IPS-18c (cell line): ENCODE data around the gene CIDEC.
A peak's percentile ranks its signal among the peaks of the same experiment; 100 is the strongest.

Source experiments
- H3K4me3 ChIP-seq: 2 replicates; pipeline ENCODE4 v1.7.0; 2013; ENCODE audit warnings: low read depth, mild to moderate bottlenecking, low read length, moderate library complexity; ENCODE audit not compliant: insufficient read depth
- H3K9me3 ChIP-seq: one replicate; pipeline ENCODE4 v1.6.1; 2013; ENCODE audit warnings: mild to moderate bottlenecking, low read length, moderate library complexity; ENCODE audit not compliant: control insufficient read depth, insufficient read depth

The CIDEC gene

GRCh38 chr3:9879830-9880549 lies at the start of gene CIDEC:
Gene CIDEC (minus strand): TSS chr3:9880253. CDS start chr3:9878486, 1,767 bp downstream.
- no peak within 1 kb of the TSS for H3K4me3 ChIP-seq

GRCh38 chr3:9928158-9928557 lies 48.1 kb upstream of the CIDEC start:
- H3K9me3 ChIP-seq: no peaks in the 10 kb centered on the region
- no peak overlapping the region for H3K4me3 ChIP-seq

More at GRCh38 chr3:9879830-9880549, at the start of gene CIDEC:
- H3K9me3 ChIP-seq: peaks cover 2% of the 10 kb centered on the region

- Histone ChIP-seq H3K4me3 (no peak overlapping the region), H3K9me3 (no peaks in the 10 kb centered on the region)
Observed at GRCh38 chr3:9918261-9919038, 38.4 kb upstream of the CIDEC start.

- Histone ChIP-seq H3K4me3 (no peak overlapping the region), H3K9me3 (no peaks in the 10 kb centered on the region)
Observed at GRCh38 chr3:9917820-9918219, 37.8 kb upstream of the CIDEC start.

- Histone ChIP-seq H3K4me3 (peak within 1 kb of the TSS; percentile 70), H3K9me3 (no peaks in the 10 kb centered on the region)
Observed at GRCh38 chr3:9916734-9917680, 37.0 kb upstream of the CIDEC start, which contains the start of gene IL17RC. Gene IL17RC (plus strand): TSS chr3:9917098. CDS start chr3:9917316, 218 bp downstream.

GRCh38 chr3:9916346-9916733 lies 36.3 kb upstream of the CIDEC start:
- Histone ChIP-seq H3K4me3 (peak overlapping the region; percentile 36), H3K9me3 (no peaks in the 10 kb centered on the region)

- no peaks in the 10 kb centered on the region for H3K9me3 ChIP-seq
- H3K4me3 ChIP-seq: peak overlapping the region; percentile 70
Observed at GRCh38 chr3:9915254-9916141, 35.4 kb upstream of the CIDEC start.

GRCh38 chr3:9914559-9915253 lies 34.7 kb upstream of the CIDEC start:
- Histone ChIP-seq H3K9me3 (no peaks in the 10 kb centered on the region), H3K4me3 (peak overlapping the region; percentile 70)

GRCh38 chr3:9914011-9914410 lies 34.0 kb upstream of the CIDEC start:
- Histone ChIP-seq H3K4me3 (no peak overlapping the region), H3K9me3 (no peaks in the 10 kb centered on the region)

- no peaks in the 10 kb centered on the region for H3K9me3 ChIP-seq
Observed at GRCh38 chr3:9913601-9914000, 33.5 kb upstream of the CIDEC start.

GRCh38 chr3:9912294-9912935 lies 32.4 kb upstream of the CIDEC start:
- Histone ChIP-seq H3K4me3 (no peak overlapping the region), H3K9me3 (no peaks in the 10 kb centered on the region)

More at GRCh38 chr3:9913601-9914000, 33.5 kb upstream of the CIDEC start:
- H3K4me3 ChIP-seq: no peak overlapping the region

GRCh38 chr3:9911863-9912262 lies 31.8 kb upstream of the CIDEC start:
- Histone ChIP-seq H3K9me3 (no peaks in the 10 kb centered on the region), H3K4me3 (no peak overlapping the region)

- H3K4me3 ChIP-seq: no peak overlapping the region
- no peaks in the 10 kb centered on the region for H3K9me3 ChIP-seq
Observed at GRCh38 chr3:9909221-9910013, 29.4 kb upstream of the CIDEC start.

GRCh38 chr3:9908286-9908685 lies 28.2 kb upstream of the CIDEC start:
- Histone ChIP-seq H3K9me3 (no peaks in the 10 kb centered on the region), H3K4me3 (no peak overlapping the region)

- no peak overlapping the region for H3K4me3 ChIP-seq
- no peaks in the 10 kb centered on the region for H3K9me3 ChIP-seq
Observed at GRCh38 chr3:9906480-9906879, 26.4 kb upstream of the CIDEC start.
